ENCODE results near the gene NRF1.

Gene NRF1

GRCh38 chr7:129767120-129768015 lies 155.8 kb downstream of the NRF1 start:
- Mint-ChIP-seq H3K9me3 (no peaks in the 10 kb centered on the region), H3K4me1 (no peaks in the 10 kb centered on the region), H3K27me3 (no peaks in the 10 kb centered on the region), H3K4me3 (no peak overlapping the region), H3K36me3 (ENCODE audit: low read depth) (no peaks in the 10 kb centered on the region), H3K27ac (no peak overlapping the region)
- ATAC-seq, result no peak
- DNase-seq, result no peak

- Mint-ChIP-seq H3K4me1 (no peaks in the 10 kb centered on the region), H3K27ac (no peak overlapping the region), H3K4me3 (no peak overlapping the region), H3K36me3 (ENCODE audit: low read depth) (no peaks in the 10 kb centered on the region), H3K9me3 (no peaks in the 10 kb centered on the region), H3K27me3 (no peaks in the 10 kb centered on the region)
- DNase-seq (no peak), ATAC-seq (no peak)
Observed at GRCh38 chr7:129768614-129769399, 157.3 kb downstream of the NRF1 start.

GRCh38 chr7:129769400-129769774 lies 157.9 kb downstream of the NRF1 start:
- no peak overlapping the region for H3K4me3 Mint-ChIP-seq
- no peaks in the 10 kb centered on the region for H3K9me3 Mint-ChIP-seq
- no peaks in the 10 kb centered on the region for H3K27me3 Mint-ChIP-seq
- H3K36me3 Mint-ChIP-seq (ENCODE audit: low read depth), result no peaks in the 10 kb centered on the region
- no peak for DNase-seq
- ATAC-seq, result no peak
- H3K27ac Mint-ChIP-seq, result no peak overlapping the region
- no peaks in the 10 kb centered on the region for H3K4me1 Mint-ChIP-seq

GRCh38 chr7:129769866-129770808 lies 158.6 kb downstream of the NRF1 start:
- Mint-ChIP-seq H3K36me3 (ENCODE audit: low read depth) (no peaks in the 10 kb centered on the region), H3K4me1 (no peaks in the 10 kb centered on the region), H3K27me3 (no peaks in the 10 kb centered on the region), H3K9me3 (no peaks in the 10 kb centered on the region), H3K4me3 (no peak overlapping the region), H3K27ac (no peak overlapping the region)
- ATAC-seq (no peak), DNase-seq (no peak)

GRCh38 chr7:129771201-129771927 lies 159.8 kb downstream of the NRF1 start:
- Mint-ChIP-seq H3K4me1 (no peaks in the 10 kb centered on the region), H3K4me3 (no peak overlapping the region), H3K27ac (no peak overlapping the region), H3K27me3 (peaks cover 4% of the 10 kb centered on the region), H3K36me3 (ENCODE audit: low read depth) (no peaks in the 10 kb centered on the region), H3K9me3 (no peaks in the 10 kb centered on the region)
- ATAC-seq (no peak), DNase-seq (no peak)

GRCh38 chr7:129771928-129772479 lies 160.5 kb downstream of the NRF1 start:
- H3K9me3 Mint-ChIP-seq, result no peaks in the 10 kb centered on the region
- H3K36me3 Mint-ChIP-seq (ENCODE audit: low read depth), result no peaks in the 10 kb centered on the region
- no peaks in the 10 kb centered on the region for H3K4me1 Mint-ChIP-seq
- no peak overlapping the region for H3K27ac Mint-ChIP-seq
- H3K27me3 Mint-ChIP-seq, result peaks cover 7% of the 10 kb centered on the region
- ATAC-seq (no peak), DNase-seq (no peak)
- no peak overlapping the region for H3K4me3 Mint-ChIP-seq

- H3K36me3 Mint-ChIP-seq (ENCODE audit: low read depth), result no peaks in the 10 kb centered on the region
- no peaks in the 10 kb centered on the region for H3K9me3 Mint-ChIP-seq
- no peaks in the 10 kb centered on the region for H3K4me1 Mint-ChIP-seq
- H3K4me3 Mint-ChIP-seq, result no peak overlapping the region
- peaks cover 14% of the 10 kb centered on the region for H3K27me3 Mint-ChIP-seq
- H3K27ac Mint-ChIP-seq, result no peak overlapping the region
- no peak for DNase-seq
- ATAC-seq, result no peak
Observed at GRCh38 chr7:129772646-129773280, 161.2 kb downstream of the NRF1 start.

- H3K27me3 Mint-ChIP-seq, result peaks cover 20% of the 10 kb centered on the region
- H3K27ac Mint-ChIP-seq, result no peak overlapping the region
- ATAC-seq, result no peak
- H3K36me3 Mint-ChIP-seq (ENCODE audit: low read depth), result no peaks in the 10 kb centered on the region
- no peaks in the 10 kb centered on the region for H3K9me3 Mint-ChIP-seq
- peaks cover under 1% of the 10 kb centered on the region for H3K4me1 Mint-ChIP-seq
- DNase-seq, result no peak
- no peak overlapping the region for H3K4me3 Mint-ChIP-seq
Observed at GRCh38 chr7:129773328-129773731, 161.8 kb downstream of the NRF1 start.

- Mint-ChIP-seq H3K4me1 (peaks cover 4% of the 10 kb centered on the region), H3K27ac (no peak overlapping the region), H3K27me3 (peaks cover 23% of the 10 kb centered on the region), H3K36me3 (ENCODE audit: low read depth) (no peaks in the 10 kb centered on the region), H3K4me3 (no peak overlapping the region), H3K9me3 (no peaks in the 10 kb centered on the region)
- no peak for DNase-seq
- ATAC-seq, result no peak
Observed at GRCh38 chr7:129773871-129774270, 162.4 kb downstream of the NRF1 start.

- no peak overlapping the region for H3K27ac Mint-ChIP-seq
- no peak for DNase-seq
- H3K4me3 Mint-ChIP-seq, result no peak overlapping the region
- H3K36me3 Mint-ChIP-seq (ENCODE audit: low read depth), result no peaks in the 10 kb centered on the region
- H3K9me3 Mint-ChIP-seq, result no peaks in the 10 kb centered on the region
- H3K4me1 Mint-ChIP-seq, result peaks cover 4% of the 10 kb centered on the region
- H3K27me3 Mint-ChIP-seq, result peaks cover 23% of the 10 kb centered on the region
- no peak for ATAC-seq
Observed at GRCh38 chr7:129774359-129774758, 162.8 kb downstream of the NRF1 start.

- no peak overlapping the region for H3K4me3 Mint-ChIP-seq
- peaks cover 4% of the 10 kb centered on the region for H3K4me1 Mint-ChIP-seq
- H3K27me3 Mint-ChIP-seq, result peaks cover 23% of the 10 kb centered on the region
- DNase-seq (no peak), ATAC-seq (no peak)
- no peak overlapping the region for H3K27ac Mint-ChIP-seq
- H3K36me3 Mint-ChIP-seq (ENCODE audit: low read depth), result no peaks in the 10 kb centered on the region
- H3K9me3 Mint-ChIP-seq, result no peaks in the 10 kb centered on the region
Observed at GRCh38 chr7:129774871-129775694, 163.6 kb downstream of the NRF1 start.

GRCh38 chr7:129775695-129776361 lies 164.3 kb downstream of the NRF1 start:
- H3K4me3 Mint-ChIP-seq, result no peak overlapping the region
- no peaks in the 10 kb centered on the region for H3K9me3 Mint-ChIP-seq
- H3K4me1 Mint-ChIP-seq, result peaks cover 4% of the 10 kb centered on the region
- DNase-seq, result no peak
- no peaks in the 10 kb centered on the region for H3K36me3 Mint-ChIP-seq (ENCODE audit: low read depth)
- peaks cover 23% of the 10 kb centered on the region for H3K27me3 Mint-ChIP-seq
- no peak overlapping the region for H3K27ac Mint-ChIP-seq
- ATAC-seq, result no peak
